ENCODE measurements around the gene DDX1.

DNA sequence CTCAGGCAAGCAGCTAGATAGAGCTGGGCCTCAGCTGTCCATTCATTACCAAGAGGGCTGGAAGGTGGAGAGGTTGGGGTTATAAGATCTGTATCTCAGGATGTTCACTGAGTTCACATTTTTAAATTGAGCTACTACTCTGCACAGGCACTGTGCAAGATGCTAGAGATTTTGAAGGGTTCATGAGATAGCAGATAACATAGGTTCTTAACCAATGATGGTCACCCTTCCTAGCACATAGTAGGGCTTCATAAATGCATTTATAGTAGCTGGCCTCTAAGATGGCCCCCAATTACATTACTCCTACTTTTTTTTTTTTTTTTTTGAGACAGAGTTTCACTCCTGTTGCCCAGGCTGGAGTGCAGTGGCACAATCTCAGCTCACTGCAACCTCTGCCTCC lies 79.7 kb downstream of the DDX1 start:
- TF ChIP-seq POLR2A (IDR thresholded peaks at IDR 0.05; ENCODE audit: low read length), result no peak
- no peak for TF ChIP-seq GATA1 (IDR thresholded peaks at IDR 0.05; ENCODE audit: low read depth, low read length)
